Activated CD8-positive, alpha-beta memory T cell treated with anti-CD3 and anti-CD28 coated beads, Interleukin-2, amount 10 ng/mL, durations not matched to agents 7 days and 5 days (primary cell): ENCODE measurements around the gene ST3GAL5. TPM values are rescaled to one million over a fixed set of nuclear protein-coding genes. Genes with fewer than 3 reads are reported as not detected.

ENCODE experiments used
- ATAC-seq: fragments of 150-1000 bp; cut with Tn5 transposase; one replicate; pipeline ENCODE4 v1.10.0; 2021; ENCODE audit warnings: moderate library complexity
- CTCF ChIA-PET: fragments of 350-600 bp; sonication (Branson Sonifier 250); formaldehyde crosslinking; loops from one replicate; lab custom pipeline; 2021; ENCODE audit warnings: antibody characterized with exemption; lab: Charles Lee
- DNase-seq: peaks from one replicate; pipeline ENCODE4 v3.0.0-alpha.2; 2020
- H3K27ac Mint-ChIP-seq: one replicate; pipeline ENCODE4 v1.8.0; 2021; ENCODE audit warnings: mild to moderate bottlenecking, mixed read lengths
- H3K27me3 Mint-ChIP-seq: one replicate; pipeline ENCODE4 v1.8.0; 2021; ENCODE audit warnings: mixed read lengths
- H3K36me3 Mint-ChIP-seq: one replicate; pipeline ENCODE4 v1.8.0; 2021; ENCODE audit warnings: mild to moderate bottlenecking, mixed read lengths
- H3K4me1 Mint-ChIP-seq: one replicate; pipeline ENCODE4 v1.8.0; 2021; ENCODE audit warnings: mixed read lengths
- H3K4me3 Mint-ChIP-seq: one replicate; pipeline ENCODE4 v1.8.0; 2021; ENCODE audit warnings: mild to moderate bottlenecking, moderate library complexity, mixed read lengths
- H3K9me3 Mint-ChIP-seq: one replicate; pipeline ENCODE4 v1.8.0; 2022; ENCODE audit warnings: low read depth, mixed read lengths
- total RNA-seq, 2 experiments: library from RNA; stranded (reverse); gene quantifications; one replicate each; pipeline ENCODE4 v1.2.3, GENCODE V29; 2021

Gene ST3GAL5
- total RNA-seq, 2 experiments from 2014 or later = 73.9 to 74.0 TPM

DNA sequence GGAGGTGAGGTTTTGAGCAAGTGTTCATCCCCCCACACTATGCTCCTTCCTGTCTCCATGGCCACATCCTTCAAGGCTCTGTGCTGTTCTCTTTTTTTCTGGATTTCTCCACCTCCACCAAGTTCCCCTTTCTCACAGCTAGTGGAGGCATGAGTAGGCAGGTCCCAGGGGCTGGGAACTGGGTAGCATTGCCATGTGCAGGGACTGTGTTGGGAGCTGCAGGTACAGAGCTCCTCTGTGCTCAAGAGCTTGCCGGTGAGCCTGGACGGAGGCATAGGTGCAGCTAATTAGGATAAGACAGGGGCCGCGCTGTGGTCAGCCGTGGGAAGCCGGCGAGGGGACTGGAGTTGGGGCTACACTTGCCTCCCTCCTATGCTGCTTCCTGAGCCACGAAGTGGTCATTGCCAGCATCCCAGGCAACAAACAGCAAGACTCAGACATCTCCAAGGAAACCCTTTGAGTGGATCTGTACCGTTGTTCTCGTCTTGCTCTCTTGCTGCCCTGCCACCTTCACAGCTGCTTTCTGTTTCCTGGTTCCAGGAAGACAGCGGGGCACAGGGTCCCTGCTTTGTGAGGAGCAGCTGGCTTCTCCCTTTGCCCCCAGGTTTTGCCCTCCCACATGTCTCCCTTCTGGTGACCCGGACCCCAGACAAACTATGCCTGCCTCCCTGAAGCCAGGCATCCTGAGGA lies 98.1 kb downstream of the ST3GAL5 start:
- DNase-seq = no peak
- Mint-ChIP-seq H3K4me1 (peaks cover 3% of the 10 kb centered on the region), H3K27me3 (peaks cover 29% of the 10 kb centered on the region), H3K27ac (no peak overlapping the region), H3K36me3 (no peaks in the 10 kb centered on the region), H3K4me3 (no peak overlapping the region), H3K9me3 (no peaks in the 10 kb centered on the region)
- CTCF ChIA-PET = interaction anchor here (0.5 to 2.0 kb wide), 2 partner anchors 62 to 977 kb away, joined by 3 to 5 read pairs; no protein-coding TSS in a partner anchor
- no peak for ATAC-seq

DNA sequence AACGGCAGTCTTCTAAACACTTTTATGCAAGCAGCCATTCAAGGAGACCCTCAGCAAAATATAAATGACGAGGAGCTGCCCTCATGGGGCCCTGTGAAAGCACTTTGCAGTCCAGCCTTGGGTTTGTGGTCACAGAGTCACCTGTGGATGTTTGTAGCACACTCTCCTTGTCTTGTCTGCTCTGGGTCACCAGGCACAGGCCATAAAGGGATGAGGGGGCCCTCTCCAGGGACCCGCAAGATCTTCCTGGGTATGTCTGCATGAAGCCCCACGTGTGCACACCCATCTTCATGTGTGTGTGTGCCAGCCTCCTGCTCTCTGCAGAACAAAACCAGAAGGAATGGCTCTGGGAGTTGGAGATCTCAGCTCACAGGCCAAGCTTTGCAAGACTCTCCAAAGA lies 98.8 kb downstream of the ST3GAL5 start:
- CTCF ChIA-PET = interaction anchor here (1.2 to 2.0 kb wide), 2 partner anchors 61 to 64 kb away, joined by 3 to 5 read pairs; no protein-coding TSS in a partner anchor
- Mint-ChIP-seq H3K36me3 (no peaks in the 10 kb centered on the region), H3K4me1 (peaks cover 8% of the 10 kb centered on the region), H3K9me3 (no peaks in the 10 kb centered on the region), H3K4me3 (no peak overlapping the region), H3K27me3 (peaks cover 28% of the 10 kb centered on the region), H3K27ac (no peak overlapping the region)
- ATAC-seq (no peak), DNase-seq (no peak)

GRCh38 chr2:85789271-85789670 lies 99.5 kb downstream of the ST3GAL5 start:
- CTCF ChIA-PET = interaction anchor here (1.2 to 2.0 kb wide), 2 partner anchors 60 to 63 kb away, joined by 3 to 5 read pairs; no protein-coding TSS in a partner anchor

GRCh38 chr2:85788603-85789002 lies 100.2 kb downstream of the ST3GAL5 start:
- Mint-ChIP-seq H3K27ac (no peak overlapping the region), H3K9me3 (no peaks in the 10 kb centered on the region), H3K4me1 (peaks cover 8% of the 10 kb centered on the region), H3K36me3 (no peaks in the 10 kb centered on the region), H3K4me3 (no peak overlapping the region), H3K27me3 (peaks cover 23% of the 10 kb centered on the region)
- ATAC-seq (no peak), DNase-seq (no peak)
- CTCF ChIA-PET = interaction anchor here (2.0 kb wide), 1 partner anchor 60 kb away, joined by 5 read pairs; no protein-coding TSS in a partner anchor

More at GRCh38 chr2:85789271-85789670, 99.5 kb downstream of the ST3GAL5 start:
- Mint-ChIP-seq H3K27me3 (peaks cover 27% of the 10 kb centered on the region), H3K36me3 (no peaks in the 10 kb centered on the region), H3K27ac (no peak overlapping the region), H3K9me3 (no peaks in the 10 kb centered on the region), H3K4me1 (peaks cover 8% of the 10 kb centered on the region), H3K4me3 (no peak overlapping the region)
- ATAC-seq (no peak), DNase-seq (no peak)

DNA sequence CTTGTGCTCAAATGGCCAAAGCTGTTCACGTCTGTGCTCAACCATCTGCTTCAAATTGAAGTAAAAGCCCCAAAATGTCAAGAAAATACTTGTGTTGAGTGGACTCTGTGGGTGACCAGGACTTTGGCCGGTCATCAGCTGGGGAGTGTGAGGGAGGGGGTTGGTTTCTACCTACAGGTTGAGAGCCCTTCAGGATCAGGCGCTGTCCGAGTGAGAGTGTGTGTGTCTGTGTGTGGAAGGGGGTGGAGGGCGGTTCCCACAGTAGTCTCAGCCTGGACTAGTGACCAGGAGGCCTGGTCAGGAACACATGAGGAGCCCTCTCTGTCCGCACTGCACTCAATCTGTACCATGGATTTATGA lies 100.8 kb downstream of the ST3GAL5 start:
- H3K9me3 Mint-ChIP-seq = no peaks in the 10 kb centered on the region
- no peaks in the 10 kb centered on the region for H3K36me3 Mint-ChIP-seq
- CTCF ChIA-PET = no interaction called here
- no peak overlapping the region for H3K27ac Mint-ChIP-seq
- DNase-seq (no peak), ATAC-seq (no peak)
- H3K4me3 Mint-ChIP-seq = no peak overlapping the region
- H3K4me1 Mint-ChIP-seq = peaks cover 8% of the 10 kb centered on the region
- H3K27me3 Mint-ChIP-seq = peaks cover 20% of the 10 kb centered on the region

DNA sequence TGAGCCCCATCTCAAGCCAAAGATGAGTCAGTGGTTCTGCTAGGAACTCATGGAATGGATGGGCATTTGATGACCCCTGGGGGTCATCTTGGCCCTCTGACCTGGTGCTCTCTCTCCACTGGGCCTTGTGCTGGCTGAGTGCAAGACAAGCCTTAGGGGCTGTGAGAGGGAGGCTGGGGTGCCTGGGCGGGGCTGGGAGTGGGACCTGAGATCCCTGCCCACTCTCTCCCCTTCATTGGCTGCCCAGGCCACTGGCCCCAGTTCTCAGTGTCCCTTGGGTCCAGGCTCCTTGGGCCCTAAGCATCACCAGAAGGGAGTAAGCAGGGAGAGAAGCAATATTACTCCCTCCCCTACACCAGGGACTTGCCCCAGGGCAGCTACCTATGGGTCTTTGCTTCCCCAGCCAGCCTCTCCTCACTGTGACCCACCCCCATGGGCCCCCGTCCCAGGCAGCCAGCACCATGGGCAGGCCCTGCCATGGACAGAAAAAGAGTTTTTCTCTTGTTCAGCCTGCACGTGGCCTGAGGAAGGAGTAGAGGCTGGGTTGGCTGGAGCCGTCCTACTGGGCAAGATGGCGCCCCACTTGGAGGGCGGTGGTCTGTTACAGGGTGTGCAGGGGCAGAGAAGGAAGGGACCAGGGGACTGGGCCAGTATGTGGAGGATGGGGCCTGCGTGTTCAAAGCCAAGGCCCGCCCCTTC lies 101.4 kb downstream of the ST3GAL5 start:
- no peak for ATAC-seq
- H3K9me3 Mint-ChIP-seq = no peaks in the 10 kb centered on the region
- H3K36me3 Mint-ChIP-seq = no peaks in the 10 kb centered on the region
- H3K27me3 Mint-ChIP-seq = peaks cover 14% of the 10 kb centered on the region
- CTCF ChIA-PET = no interaction called here
- no peak overlapping the region for H3K4me3 Mint-ChIP-seq
- peaks cover 8% of the 10 kb centered on the region for H3K4me1 Mint-ChIP-seq
- DNase-seq = no peak
- no peak overlapping the region for H3K27ac Mint-ChIP-seq

Other genes starting within 250 kb of the ST3GAL5 start
- gene SFTPB, start 220.8 kb downstream of the ST3GAL5 start, total RNA-seq = not detected
- 1,000 to 10,000 TPM in 1 of 2 experiments, 100 to 1,000 TPM in 1; 364 to 1,915 TPM for gene GNLY, start 194.6 kb downstream of the ST3GAL5 start, total RNA-seq
- gene ATOH8, start 135.0 kb downstream of the ST3GAL5 start, total RNA-seq = under 1 TPM; 0.12 to 0.40 TPM
- 10 to 100 TPM; 38.2 to 51.2 TPM for gene POLR1A, start 216.9 kb upstream of the ST3GAL5 start, total RNA-seq
- 100 to 1,000 TPM; 164 to 172 TPM for gene PTCD3, start 217.2 kb upstream of the ST3GAL5 start, total RNA-seq